SK-N-MC (cell line): ENCODE measurements around the gene MAML2.

Experiments
- DNase-seq: peaks from one replicate; pipeline ENCODE4 v3.0.0-alpha.2; 2011; ENCODE audit warnings: low read depth, low spot score
- H3K27ac ChIP-seq: fragments of 200-600 bp; sonication (generic); 2 replicates; pipeline ENCODE4 v1.5.1; 2016; ENCODE audit warnings: mixed run types
- H3K36me3 ChIP-seq: fragments of 200-600 bp; sonication (generic); 2 replicates; pipeline ENCODE4 v1.6.1; 2017; ENCODE audit warnings: antibody characterized with exemption, low read length, mixed read lengths; ENCODE audit not compliant: insufficient read depth
- H3K4me3 ChIP-seq: fragments of 200-600 bp; sonication (generic); 2 replicates; pipeline ENCODE4 v1.5.1; 2016
- H3K9ac ChIP-seq: fragments of 200-600 bp; sonication (generic); 2 replicates; pipeline ENCODE4 v1.8.0; 2017; ENCODE audit warnings: mixed run types, mixed read lengths; ENCODE audit not compliant: insufficient read length
- H3K9me3 ChIP-seq: fragments of 200-600 bp; sonication (generic); 2 replicates; pipeline ENCODE4 v1.6.1; 2017; ENCODE audit warnings: low read depth, mild to moderate bottlenecking, antibody characterized with exemption, low read length, moderate library complexity, mixed read lengths
- EZH2 ChIP-seq: fragments of 200-600 bp; sonication (generic); IDR thresholded peaks from one replicate; pipeline ENCODE4 v1.6.1; 2017; ENCODE audit warnings: antibody characterized with exemption
- FOXP2 ChIP-seq: optimal IDR thresholded peaks from 2 replicates; pipeline ENCODE3; 2011; ENCODE audit warnings: mild to moderate bottlenecking, moderate library complexity; ENCODE audit not compliant: insufficient read depth; ENCODE audit errors: extremely low read length, control extremely low read depth
- POLR2AphosphoS5 ChIP-seq: IDR thresholded peaks from 2 replicates; pipeline ENCODE4 v1.6.1; 2012; ENCODE audit warnings: mild to moderate bottlenecking, low read depth, low read length, borderline replicate concordance

Gene MAML2

GRCh38 chr11:96376796-96377195 lies 33.8 kb upstream of the MAML2 start:
- TF ChIP-seq EZH2 (no peak), POLR2AphosphoS5 (no peak), FOXP2 (no peak)
- DNase-seq, result no peak
- Histone ChIP-seq H3K27ac (no peak overlapping the region), H3K4me3 (no peak overlapping the region), H3K36me3 (peaks cover 11% of the 10 kb centered on the region; the same call in 1 of the 2 replicates), H3K9me3 (no peaks in the 10 kb centered on the region), H3K9ac (no peak overlapping the region)

GRCh38 chr11:96373826-96374225 lies 30.8 kb upstream of the MAML2 start:
- H3K9ac ChIP-seq, result no peak overlapping the region
- H3K4me3 ChIP-seq, result no peak overlapping the region
- H3K9me3 ChIP-seq, result no peaks in the 10 kb centered on the region
- H3K36me3 ChIP-seq, result peaks cover 14% of the 10 kb centered on the region; the same call in 1 of the 2 replicates
- no peak overlapping the region for H3K27ac ChIP-seq
- DNase-seq, result no peak
- no peak for TF ChIP-seq FOXP2
- no peak for TF ChIP-seq POLR2AphosphoS5
- TF ChIP-seq EZH2, result no peak

- no peak for DNase-seq
- H3K9me3 ChIP-seq, result no peaks in the 10 kb centered on the region
- H3K4me3 ChIP-seq, result no peak overlapping the region
- H3K27ac ChIP-seq, result no peak overlapping the region
- H3K9ac ChIP-seq, result no peak overlapping the region
- H3K36me3 ChIP-seq, result peaks cover 20% of the 10 kb centered on the region
- TF ChIP-seq FOXP2, result no peak
- no peak for TF ChIP-seq EZH2
- no peak for TF ChIP-seq POLR2AphosphoS5
Observed at GRCh38 chr11:96367342-96367741, 24.3 kb upstream of the MAML2 start.

GRCh38 chr11:96366024-96366423 lies 23.0 kb upstream of the MAML2 start:
- TF ChIP-seq FOXP2, result no peak
- TF ChIP-seq POLR2AphosphoS5, result no peak
- no peak for TF ChIP-seq EZH2
- H3K9me3 ChIP-seq, result no peaks in the 10 kb centered on the region
- no peak overlapping the region for H3K27ac ChIP-seq
- H3K4me3 ChIP-seq, result no peak overlapping the region
- H3K9ac ChIP-seq, result no peak overlapping the region
- DNase-seq, result no peak
- peaks cover 20% of the 10 kb centered on the region for H3K36me3 ChIP-seq

- TF ChIP-seq EZH2, result no peak
- TF ChIP-seq FOXP2, result no peak
- TF ChIP-seq POLR2AphosphoS5, result no peak
- H3K36me3 ChIP-seq, result peaks cover 20% of the 10 kb centered on the region
- no peak for DNase-seq
- no peak overlapping the region for H3K9ac ChIP-seq
- no peak overlapping the region for H3K27ac ChIP-seq
- no peak overlapping the region for H3K4me3 ChIP-seq
- no peaks in the 10 kb centered on the region for H3K9me3 ChIP-seq
Observed at GRCh38 chr11:96365493-96365892, 22.5 kb upstream of the MAML2 start.

DNA sequence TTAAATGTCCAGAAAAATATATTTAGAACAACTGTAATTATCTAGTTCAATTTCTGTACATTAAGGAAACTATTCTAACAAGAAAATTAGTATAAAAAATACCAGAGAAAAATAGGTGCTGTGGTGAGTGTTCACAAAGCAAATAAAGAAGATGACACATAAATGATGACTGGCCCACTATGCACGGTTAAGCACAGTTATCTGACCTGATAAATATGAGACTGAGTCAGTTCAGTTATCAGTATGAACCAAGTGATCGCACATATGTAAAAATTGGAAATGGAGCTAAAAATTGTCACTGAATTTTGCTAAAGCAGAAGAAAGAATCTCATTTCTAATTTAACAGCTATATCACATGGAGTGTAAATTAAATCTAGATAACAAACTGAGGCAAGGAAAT lies 18.8 kb upstream of the MAML2 start:
- TF ChIP-seq EZH2 (no peak), FOXP2 (no peak), POLR2AphosphoS5 (no peak)
- peaks cover 9% of the 10 kb centered on the region; the same call in 1 of the 2 replicates for H3K36me3 ChIP-seq
- H3K9me3 ChIP-seq, result no peaks in the 10 kb centered on the region
- H3K27ac ChIP-seq, result no peak overlapping the region
- no peak for DNase-seq
- H3K9ac ChIP-seq, result no peak overlapping the region
- H3K4me3 ChIP-seq, result no peak overlapping the region

DNA sequence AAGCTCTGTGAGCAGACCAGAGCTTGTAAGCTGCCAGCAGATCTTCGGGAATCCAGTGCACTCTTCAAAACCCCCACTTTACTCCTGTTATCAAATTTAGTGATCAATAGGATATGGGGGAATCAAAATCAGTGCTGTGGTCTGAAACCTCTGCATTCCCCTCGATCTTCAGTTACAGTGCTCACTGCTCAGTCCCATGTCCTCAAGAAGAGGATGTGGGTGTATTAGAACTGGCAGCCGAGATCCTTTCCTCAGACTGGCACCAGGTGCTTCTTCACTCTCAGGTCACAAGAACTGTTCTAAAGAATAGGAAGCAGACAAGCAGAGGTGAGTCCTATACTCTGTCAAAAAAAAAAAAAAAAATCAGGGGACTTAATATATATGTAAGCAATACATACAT lies 15.3 kb upstream of the MAML2 start:
- no peak for DNase-seq
- Histone ChIP-seq H3K9ac (no peak overlapping the region), H3K36me3 (peaks cover 9% of the 10 kb centered on the region; the same call in 1 of the 2 replicates), H3K9me3 (no peaks in the 10 kb centered on the region), H3K27ac (no peak overlapping the region), H3K4me3 (no peak overlapping the region)
- TF ChIP-seq FOXP2 (no peak), EZH2 (no peak), POLR2AphosphoS5 (no peak)

DNA sequence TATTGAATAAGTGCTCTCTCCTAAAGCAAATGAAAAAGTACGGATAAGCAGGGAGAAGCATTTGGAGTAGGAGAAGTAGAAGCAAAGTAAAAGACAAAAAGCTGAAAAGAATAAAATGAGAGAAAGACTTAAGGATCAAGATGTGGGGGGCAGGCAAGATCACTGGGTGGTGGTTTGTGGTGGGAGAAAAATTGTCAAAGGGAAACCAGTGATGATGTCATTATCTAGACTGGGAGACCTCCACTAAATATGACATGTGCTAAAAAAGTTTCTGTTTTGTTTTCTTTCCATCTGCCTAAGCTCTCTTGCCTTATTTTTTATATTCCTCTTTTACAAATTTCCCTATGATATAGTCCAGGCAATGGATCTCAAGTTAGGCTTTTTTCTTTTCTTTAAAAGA lies 14.8 kb upstream of the MAML2 start:
- TF ChIP-seq FOXP2, result no peak
- TF ChIP-seq EZH2, result no peak
- TF ChIP-seq POLR2AphosphoS5, result no peak
- peaks cover 9% of the 10 kb centered on the region; the same call in 1 of the 2 replicates for H3K36me3 ChIP-seq
- DNase-seq, result no peak
- H3K27ac ChIP-seq, result no peak overlapping the region
- no peaks in the 10 kb centered on the region for H3K9me3 ChIP-seq
- H3K4me3 ChIP-seq, result no peak overlapping the region
- no peak overlapping the region for H3K9ac ChIP-seq

DNA sequence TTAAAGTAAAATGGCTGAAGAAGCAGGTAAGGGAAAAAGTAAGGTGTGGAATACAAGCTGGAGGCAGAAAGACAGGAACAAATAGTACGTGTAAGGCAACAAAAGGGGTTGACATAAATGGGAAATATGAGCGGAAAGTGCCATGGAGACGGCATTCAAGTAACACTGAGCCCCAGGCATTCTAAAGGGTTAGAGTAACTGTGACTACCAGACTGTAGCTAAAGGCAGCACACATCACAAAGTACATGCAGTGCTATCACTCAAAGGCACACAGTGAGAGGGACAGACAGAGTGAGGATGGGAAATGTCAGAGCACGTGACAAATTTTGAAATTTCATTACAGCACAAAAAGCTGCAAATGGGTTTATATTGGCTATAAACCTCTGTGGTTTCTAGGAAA lies 13.9 kb upstream of the MAML2 start:
- no peaks in the 10 kb centered on the region for H3K9me3 ChIP-seq
- no peak for DNase-seq
- no peak overlapping the region for H3K27ac ChIP-seq
- H3K9ac ChIP-seq, result no peak overlapping the region
- peaks cover 9% of the 10 kb centered on the region; the same call in 1 of the 2 replicates for H3K36me3 ChIP-seq
- TF ChIP-seq EZH2 (no peak), POLR2AphosphoS5 (no peak), FOXP2 (no peak)
- no peak overlapping the region for H3K4me3 ChIP-seq
